A673 (cell line): ENCODE data around the gene ZNF641.

Source experiments
- CTCF ChIP-seq: fragments of 300-800, 200-600 bp; sonication (generic); conservative IDR thresholded peaks from 2 replicates; pipeline ENCODE4 v1.5.1; 2017; ENCODE audit warnings: low read depth, mild to moderate bottlenecking, antibody characterized with exemption, low read length, moderate library complexity, mixed read lengths
- EZH2 ChIP-seq: fragments of 200-600 bp; sonication (generic); IDR thresholded peaks from 2 replicates; pipeline ENCODE4 v1.6.1; 2017; ENCODE audit warnings: borderline replicate concordance, low read depth, mild to moderate bottlenecking, mixed read lengths, antibody characterized with exemption, low read length; ENCODE audit not compliant: poor library complexity, severe bottlenecking

GRCh38 chr12:48377646-48378045 lies 26.9 kb upstream of the ZNF641 start:
- TF ChIP-seq CTCF (no peak), EZH2 (no peak)
